HUES48 (cell line): Measurements from ENCODE around the gene NIT2.

ENCODE experiments used
- H3K27ac ChIP-seq: one replicate; pipeline ENCODE4 v1.7.0; 2013; ENCODE audit warnings: low read depth, low read length, inconsistent platforms
- H3K27me3 ChIP-seq: 2 replicates; pipeline ENCODE4 v1.6.1; 2013; ENCODE audit warnings: mild to moderate bottlenecking, low read length; ENCODE audit not compliant: control insufficient read depth, insufficient read depth
- H3K36me3 ChIP-seq: 2 replicates; pipeline ENCODE4 v1.6.1; 2013; ENCODE audit warnings: low read length; ENCODE audit not compliant: control insufficient read depth, insufficient read depth
- H3K4me1 ChIP-seq: 2 replicates; pipeline ENCODE4 v1.6.1; 2013; ENCODE audit warnings: mild to moderate bottlenecking, low read length; ENCODE audit not compliant: control insufficient read depth, insufficient read depth
- H3K4me3 ChIP-seq: 2 replicates; pipeline ENCODE4 v1.5.1; 2013; ENCODE audit warnings: mild to moderate bottlenecking, low read depth, low read length
- H3K9ac ChIP-seq: 2 replicates; pipeline ENCODE4 v1.6.1; 2013; ENCODE audit warnings: mild to moderate bottlenecking, low read depth, low read length, moderate library complexity
- H3K9me3 ChIP-seq: 2 replicates; pipeline ENCODE4 v1.6.1; 2013; ENCODE audit warnings: low read length; ENCODE audit not compliant: control insufficient read depth, insufficient read depth

The NIT2 gene

DNA sequence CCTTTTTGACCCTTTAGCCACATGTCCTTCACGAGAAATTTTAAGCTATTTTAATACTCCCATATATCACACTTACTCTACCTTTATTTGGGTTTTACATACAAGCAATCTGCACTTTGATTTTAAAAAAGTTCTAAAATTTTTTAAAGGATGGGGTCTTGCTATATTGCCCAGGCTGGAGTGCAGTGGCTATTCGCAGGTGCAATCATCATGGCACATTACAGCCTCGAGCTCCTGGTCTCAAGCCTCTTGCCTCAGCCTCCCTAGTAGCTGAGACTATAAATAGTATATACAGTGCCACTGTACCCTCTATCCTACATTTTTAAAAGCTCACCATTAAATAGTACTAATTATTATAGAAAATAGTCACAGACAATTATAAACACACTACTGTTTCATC lies 29.9 kb downstream of the NIT2 start:
- H3K36me3 ChIP-seq, result peaks cover 71% of the 10 kb centered on the region
- no peaks in the 10 kb centered on the region for H3K4me1 ChIP-seq

DNA sequence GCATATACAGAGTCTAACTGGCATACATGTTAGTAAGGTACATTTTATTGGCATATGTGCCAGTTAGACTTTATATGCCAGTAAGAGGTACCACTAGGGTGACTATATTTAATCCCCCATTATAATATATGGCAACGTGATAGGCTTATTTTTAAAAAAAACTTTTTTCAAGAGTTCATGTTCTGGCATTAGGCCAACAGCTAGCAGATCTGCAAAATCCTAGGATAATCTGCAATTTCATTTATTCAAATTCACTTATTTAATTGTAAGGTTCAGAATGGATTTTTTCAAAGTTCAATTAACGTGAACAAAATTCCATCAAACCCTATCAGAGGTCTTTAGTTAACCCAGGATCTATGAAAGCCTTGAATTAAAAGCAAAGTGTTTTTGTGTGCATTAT lies 31.9 kb downstream of the NIT2 start:
- H3K9me3 ChIP-seq, result no peaks in the 10 kb centered on the region
- no peak overlapping the region for H3K4me3 ChIP-seq
- H3K36me3 ChIP-seq, result peaks cover 88% of the 10 kb centered on the region
- no peak overlapping the region for H3K27ac ChIP-seq
- no peaks in the 10 kb centered on the region for H3K4me1 ChIP-seq
- H3K9ac ChIP-seq, result no peak overlapping the region
- no peaks in the 10 kb centered on the region for H3K27me3 ChIP-seq

More for the DNA sequence above, 29.9 kb downstream of the NIT2 start:
- H3K9ac ChIP-seq, result no peak overlapping the region
- no peaks in the 10 kb centered on the region for H3K27me3 ChIP-seq
- no peaks in the 10 kb centered on the region for H3K9me3 ChIP-seq
- H3K4me3 ChIP-seq, result no peak overlapping the region
- H3K27ac ChIP-seq, result no peak overlapping the region

DNA sequence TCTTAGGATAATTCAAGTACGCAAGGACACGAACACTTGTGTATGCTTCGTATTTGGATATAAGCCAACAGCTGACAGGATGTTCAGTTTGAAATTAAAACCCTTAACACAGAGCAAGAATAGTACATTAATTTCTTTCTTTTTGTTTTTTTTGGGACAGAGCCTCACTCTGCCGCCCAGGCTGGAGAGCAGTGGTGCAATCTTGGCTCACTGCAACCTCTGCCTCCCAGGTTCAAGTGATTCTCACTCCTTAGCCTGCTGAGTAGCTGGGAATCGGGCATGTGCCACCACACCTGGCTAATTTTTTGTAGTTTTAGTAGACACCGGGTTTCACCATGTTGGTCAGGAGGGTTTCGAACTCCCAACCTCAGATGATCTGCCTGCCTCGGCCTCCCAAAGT lies 33.9 kb downstream of the NIT2 start:
- Histone ChIP-seq H3K4me3 (no peak overlapping the region), H3K4me1 (no peaks in the 10 kb centered on the region), H3K9me3 (no peaks in the 10 kb centered on the region), H3K36me3 (peaks cover 94% of the 10 kb centered on the region), H3K9ac (no peak overlapping the region), H3K27me3 (no peaks in the 10 kb centered on the region), H3K27ac (no peak overlapping the region)

DNA sequence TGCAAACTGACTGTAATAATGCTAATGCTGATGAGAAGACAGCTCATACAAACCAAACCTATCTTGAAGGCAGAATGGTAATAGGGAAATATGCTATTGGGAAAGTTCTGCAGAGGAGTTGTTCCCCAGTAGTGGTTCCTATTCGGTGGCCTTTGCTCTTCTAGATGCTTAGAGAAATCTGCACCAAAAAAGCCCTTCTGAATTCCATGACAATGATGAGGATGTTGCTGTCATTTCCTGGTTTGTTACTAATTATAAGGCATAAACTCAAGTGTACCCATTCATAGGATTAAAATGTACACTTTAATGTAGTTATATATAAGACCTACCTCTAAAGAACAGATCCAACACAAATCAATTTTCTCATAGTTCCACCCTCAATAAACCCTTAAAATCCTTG lies 36.2 kb downstream of the NIT2 start:
- Histone ChIP-seq H3K4me1 (no peaks in the 10 kb centered on the region), H3K27ac (no peak overlapping the region), H3K27me3 (no peaks in the 10 kb centered on the region), H3K9ac (no peak overlapping the region), H3K36me3 (peaks cover 92% of the 10 kb centered on the region), H3K4me3 (no peak overlapping the region), H3K9me3 (no peaks in the 10 kb centered on the region)

DNA sequence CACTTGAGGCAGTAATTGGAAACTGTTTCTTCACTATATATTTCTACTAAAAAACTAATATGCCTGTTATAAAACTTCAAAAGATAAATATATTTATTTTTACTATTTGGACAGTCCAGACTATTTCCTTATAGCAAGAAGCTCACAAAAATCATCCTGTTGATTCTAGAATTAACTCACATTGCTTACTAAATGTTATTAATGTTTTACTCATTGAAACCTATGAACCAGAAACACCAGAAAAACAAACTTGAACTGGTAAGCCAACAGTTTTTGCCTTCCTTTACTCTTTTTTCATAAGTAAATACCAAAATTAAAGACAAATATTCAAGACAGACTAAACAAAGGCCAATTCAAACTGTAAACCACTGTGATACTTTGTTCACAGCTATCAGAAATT lies 40.0 kb downstream of the NIT2 start:
- Histone ChIP-seq H3K4me1 (no peaks in the 10 kb centered on the region), H3K36me3 (peaks cover 89% of the 10 kb centered on the region), H3K4me3 (no peak overlapping the region), H3K9ac (no peak overlapping the region), H3K27ac (no peak overlapping the region), H3K27me3 (no peaks in the 10 kb centered on the region), H3K9me3 (no peaks in the 10 kb centered on the region)

DNA sequence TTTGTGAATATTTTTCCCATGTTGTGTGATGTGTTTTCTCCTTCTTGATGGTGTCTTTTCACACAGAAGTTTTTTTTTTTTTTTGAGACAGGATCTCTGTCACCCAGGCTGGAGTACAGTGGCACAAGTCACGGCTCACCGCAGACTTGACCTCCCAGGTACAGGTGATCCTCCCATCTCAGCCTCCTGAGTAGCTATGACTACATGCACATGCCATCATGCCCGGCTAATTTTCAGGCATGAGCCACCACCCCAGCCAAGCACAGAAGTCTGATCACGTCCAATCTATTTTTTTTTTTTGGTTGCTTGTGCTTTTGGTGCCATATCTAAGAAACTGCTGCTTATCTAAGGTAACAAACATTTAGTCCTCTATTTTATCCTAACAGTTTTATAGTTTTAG lies 41.7 kb downstream of the NIT2 start:
- no peak overlapping the region for H3K9ac ChIP-seq
- H3K27ac ChIP-seq, result no peak overlapping the region
- no peaks in the 10 kb centered on the region for H3K9me3 ChIP-seq
- H3K4me1 ChIP-seq, result no peaks in the 10 kb centered on the region
- no peaks in the 10 kb centered on the region for H3K27me3 ChIP-seq
- H3K4me3 ChIP-seq, result no peak overlapping the region
- peaks cover 91% of the 10 kb centered on the region for H3K36me3 ChIP-seq

DNA sequence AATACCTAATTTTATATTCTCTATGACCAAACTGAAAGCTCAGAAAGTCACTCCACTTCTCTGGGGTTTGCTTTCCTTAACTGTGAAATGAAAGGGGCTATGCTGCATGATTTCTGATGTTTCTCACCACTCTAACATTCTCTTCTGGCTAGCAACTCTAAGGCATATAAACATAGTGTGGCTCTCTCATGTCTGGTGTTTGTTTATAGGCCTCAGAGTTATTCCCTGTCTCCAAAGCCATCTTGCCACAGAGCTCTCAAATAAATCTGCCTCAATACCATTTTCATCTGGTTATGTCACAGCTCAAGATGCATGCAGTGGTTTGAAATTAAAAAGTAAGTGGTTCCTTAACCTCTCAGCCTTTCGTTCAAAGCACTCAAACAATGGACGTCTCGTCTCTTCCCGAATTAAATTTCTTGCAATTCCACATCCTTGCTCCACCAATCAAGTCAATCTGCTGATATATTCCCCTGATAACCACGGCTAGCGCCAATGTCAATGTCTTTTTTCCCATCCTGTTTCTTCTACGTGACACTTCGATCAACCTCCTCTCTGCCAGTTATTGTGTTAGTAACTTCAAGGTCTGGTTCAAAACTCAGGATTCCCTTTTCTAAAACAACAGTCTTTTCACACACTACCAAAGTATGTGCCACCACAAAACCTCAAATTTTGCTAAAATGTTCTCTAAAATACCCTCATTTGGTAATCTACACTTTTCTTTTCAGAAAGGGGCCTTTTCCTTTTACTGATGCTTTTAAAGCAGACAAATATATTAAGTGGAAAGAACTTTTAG lies 50.4 kb downstream of the NIT2 start:
- H3K4me1 ChIP-seq, result no peaks in the 10 kb centered on the region
- no peaks in the 10 kb centered on the region for H3K27me3 ChIP-seq
- no peak overlapping the region for H3K27ac ChIP-seq
- no peak overlapping the region for H3K9ac ChIP-seq
- no peaks in the 10 kb centered on the region for H3K9me3 ChIP-seq
- H3K36me3 ChIP-seq, result peaks cover 70% of the 10 kb centered on the region
- H3K4me3 ChIP-seq, result no peak overlapping the region

DNA sequence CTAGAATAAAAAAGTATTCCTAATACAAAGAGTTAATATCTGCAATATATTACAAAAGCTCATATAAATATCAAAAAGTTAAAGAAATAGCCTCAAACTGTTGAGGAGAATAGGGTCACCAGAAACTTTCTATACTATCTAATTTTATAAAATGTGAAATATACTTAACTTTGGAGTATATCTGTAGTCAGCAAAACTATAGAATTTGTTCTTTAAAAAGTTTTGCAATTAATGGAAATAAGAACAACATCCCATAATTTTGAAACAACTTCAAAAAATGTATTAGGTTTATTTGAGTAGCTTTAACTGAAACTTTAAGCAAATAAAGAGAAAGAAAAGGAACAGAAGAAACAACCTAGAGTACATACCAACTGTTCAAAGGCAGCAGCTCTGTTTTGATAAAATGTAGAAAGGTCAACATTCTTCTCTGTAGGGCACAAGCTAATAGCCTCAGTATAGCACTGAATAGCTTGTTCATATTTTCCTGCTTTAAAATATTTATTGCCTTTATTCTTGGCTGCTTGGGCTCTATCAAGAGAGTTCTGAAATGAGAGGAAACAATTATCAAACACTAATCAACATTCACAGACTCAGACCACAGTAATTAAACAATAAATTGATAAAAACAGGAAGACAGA lies 52.0 kb downstream of the NIT2 start:
- H3K4me3 ChIP-seq, result no peak overlapping the region
- peaks cover 56% of the 10 kb centered on the region for H3K36me3 ChIP-seq
- H3K9me3 ChIP-seq, result no peaks in the 10 kb centered on the region
- no peaks in the 10 kb centered on the region for H3K4me1 ChIP-seq
- no peaks in the 10 kb centered on the region for H3K27me3 ChIP-seq
- H3K27ac ChIP-seq, result no peak overlapping the region
- no peak overlapping the region for H3K9ac ChIP-seq

DNA sequence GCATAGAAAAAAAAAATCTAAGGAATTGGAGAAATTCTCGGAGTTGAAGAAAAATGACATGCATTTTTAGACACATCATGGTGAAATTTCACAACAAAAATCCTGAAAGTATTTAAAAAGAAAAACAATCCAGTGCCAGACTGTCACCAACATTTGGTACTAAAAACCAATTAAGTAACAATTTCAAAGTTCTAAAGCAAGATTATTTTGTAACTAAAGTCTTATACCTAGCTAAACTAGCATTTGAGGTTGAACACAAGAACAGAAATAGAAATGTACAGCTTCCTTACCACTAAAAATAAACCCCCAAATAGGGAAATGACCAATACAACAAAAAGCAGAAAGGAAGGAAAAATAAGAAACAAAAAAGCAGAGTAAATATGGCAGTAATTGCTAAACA lies 54.5 kb downstream of the NIT2 start:
- Histone ChIP-seq H3K9ac (no peak overlapping the region), H3K4me3 (no peak overlapping the region), H3K27me3 (no peaks in the 10 kb centered on the region), H3K27ac (no peak overlapping the region), H3K9me3 (no peaks in the 10 kb centered on the region), H3K4me1 (no peaks in the 10 kb centered on the region), H3K36me3 (peaks cover 32% of the 10 kb centered on the region)

DNA sequence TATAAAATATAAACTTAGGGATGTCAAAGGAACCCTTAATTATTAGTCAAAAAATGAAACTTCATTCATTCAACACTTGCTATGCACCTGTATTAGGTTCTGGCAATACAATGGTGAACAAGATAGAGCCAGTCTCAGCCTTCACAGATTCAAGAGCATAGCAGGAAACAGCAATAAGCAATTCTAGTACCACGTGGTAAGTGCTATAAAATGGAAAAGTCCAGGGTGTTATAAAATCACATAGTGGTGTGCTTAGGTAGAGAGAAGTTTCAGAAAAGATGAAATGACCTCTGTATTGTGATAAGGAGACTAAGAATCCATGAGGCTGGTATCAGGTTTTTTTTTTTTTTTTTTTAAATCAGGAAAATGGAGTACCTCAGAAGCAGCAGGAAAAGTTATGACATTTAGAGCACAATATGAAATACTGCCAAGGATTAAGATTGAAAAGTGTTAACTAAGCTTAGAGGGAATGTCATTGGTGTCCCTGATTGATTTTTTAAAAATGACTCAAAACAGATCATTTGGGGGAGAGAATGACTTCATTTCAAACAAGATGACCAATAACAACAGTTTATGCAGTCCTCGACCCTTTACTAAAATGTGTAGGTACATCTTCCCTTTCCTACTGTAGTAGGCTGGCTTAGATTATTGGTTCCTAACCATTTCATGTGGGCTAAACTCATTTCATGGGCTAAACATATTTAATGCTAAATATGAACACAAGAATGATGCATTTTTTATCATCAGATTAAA lies 61.3 kb downstream of the NIT2 start:
- Histone ChIP-seq H3K4me3 (no peak overlapping the region), H3K27me3 (no peaks in the 10 kb centered on the region), H3K9me3 (no peaks in the 10 kb centered on the region), H3K27ac (no peak overlapping the region), H3K4me1 (0 out of 2 replicates have a peak, but pooled peaks cover 8% of the 10 kb centered on the region), H3K9ac (no peak overlapping the region), H3K36me3 (0 out of 2 replicates have a peak, but pooled peaks cover 3% of the 10 kb centered on the region)

DNA sequence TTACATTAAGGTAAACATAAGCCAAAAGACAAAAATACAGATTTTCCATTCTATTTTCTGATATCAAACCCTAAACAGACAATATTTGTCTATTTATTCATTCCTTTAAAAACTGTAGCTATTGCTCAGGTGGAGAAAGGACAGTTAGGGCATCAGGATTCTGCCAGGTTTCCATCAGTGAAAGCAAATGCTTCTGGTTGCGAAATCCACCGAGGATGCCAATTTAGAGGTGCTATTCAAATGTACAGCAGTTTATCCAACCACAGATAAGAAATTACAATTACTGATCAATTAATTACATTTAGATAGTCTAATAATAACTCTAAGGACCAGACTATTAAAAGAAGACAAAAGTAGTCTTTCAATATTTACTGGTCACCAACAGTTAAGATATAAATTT lies 62.4 kb downstream of the NIT2 start:
- 0 out of 2 replicates have a peak, but pooled peaks cover 8% of the 10 kb centered on the region for H3K4me1 ChIP-seq
- no peaks in the 10 kb centered on the region for H3K36me3 ChIP-seq
- no peak overlapping the region for H3K9ac ChIP-seq
- no peaks in the 10 kb centered on the region for H3K9me3 ChIP-seq
- no peak overlapping the region for H3K27ac ChIP-seq
- no peak overlapping the region for H3K4me3 ChIP-seq
- no peaks in the 10 kb centered on the region for H3K27me3 ChIP-seq
